SHP77 (cell line): Measurements from ENCODE around the gene DDTL.
"Not testable (repeated sequence)": the region's sequence is repeated elsewhere in the genome, so short reads cannot be mapped to it uniquely, and the experiment has no call there.

ENCODE experiments used
- DNase-seq, 2 experiments: peaks; one replicate each; lab custom pipeline; 2025; lab: John Stamatoyannopoulos, UW

DDTL gene

DNA sequence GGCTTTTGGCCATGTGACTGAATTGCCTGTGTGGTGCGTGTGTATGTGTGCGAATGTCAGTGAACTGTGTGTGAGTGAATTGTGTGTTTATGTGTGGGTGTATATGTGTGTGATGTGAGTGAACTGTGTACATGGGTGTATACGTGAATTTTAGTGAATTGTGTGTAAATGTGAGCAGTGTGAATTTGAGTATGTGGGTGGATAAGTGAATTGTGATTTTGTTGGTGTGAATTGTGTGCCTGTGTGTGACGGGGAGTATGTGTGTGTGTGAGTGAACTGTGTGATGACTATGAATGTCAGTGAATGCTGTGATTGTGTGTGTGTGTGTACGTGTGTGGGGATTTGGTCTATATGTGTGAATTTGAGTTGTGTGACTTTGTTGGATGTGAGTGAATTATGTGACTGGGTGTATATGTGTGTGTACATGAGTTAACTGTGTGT, 3.5 kb downstream of the DDTL start:
- DNase-seq: no peak

DNA sequence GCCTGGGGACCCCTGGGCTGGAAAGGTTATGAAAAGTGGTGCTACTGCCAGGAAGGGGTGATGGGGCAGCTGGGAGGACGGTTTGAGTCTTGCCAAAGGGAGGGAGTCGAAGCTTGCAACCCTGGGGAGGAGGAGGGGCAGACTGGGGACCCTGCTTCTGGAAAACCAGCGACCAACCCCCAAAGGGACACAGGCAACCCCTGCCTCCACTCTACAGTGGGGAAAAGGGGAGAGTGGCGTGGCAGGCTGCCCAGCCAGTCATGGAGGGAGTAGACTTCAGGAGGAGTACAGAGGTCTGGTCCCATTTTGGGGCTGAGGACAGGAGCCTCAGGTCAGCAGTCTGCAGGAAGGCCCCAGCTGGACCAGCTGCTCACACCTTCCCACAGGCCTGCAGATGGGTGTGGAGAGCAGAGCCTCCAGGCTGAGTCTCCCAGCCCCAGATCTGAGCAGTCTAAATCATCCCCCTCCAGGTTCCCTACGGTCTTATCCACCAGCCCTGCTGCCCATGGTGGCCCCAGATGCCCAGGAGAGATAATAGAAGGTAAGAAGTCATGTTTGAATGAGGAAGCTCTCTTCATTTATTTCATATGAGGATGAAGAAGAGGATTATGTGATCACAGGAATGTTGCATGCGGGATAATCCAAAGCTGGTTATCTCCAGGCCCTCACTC, 4.3 kb downstream of the DDTL start:
- DNase-seq: no peak

DNA sequence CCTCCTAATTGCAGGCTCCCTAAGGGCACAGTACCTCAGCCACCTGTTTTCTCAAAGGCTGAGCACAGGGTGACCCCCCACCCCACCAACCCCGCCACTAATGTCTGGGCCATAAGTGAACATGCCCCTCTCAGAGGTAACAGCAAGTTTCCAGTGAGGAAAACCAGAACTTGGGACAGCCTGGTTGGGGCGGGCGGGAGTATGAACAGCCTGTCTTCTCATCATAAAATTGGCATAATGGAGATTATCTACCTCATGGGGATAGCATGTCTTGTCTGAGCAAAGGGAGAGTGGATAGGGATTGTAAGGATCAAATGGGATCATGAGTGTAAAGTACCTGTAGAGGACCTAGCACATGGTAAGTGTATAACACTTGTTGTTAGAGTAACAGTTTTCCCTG, 5.2 kb downstream of the DDTL start:
- DNase-seq: not testable (repeated sequence)

DNA sequence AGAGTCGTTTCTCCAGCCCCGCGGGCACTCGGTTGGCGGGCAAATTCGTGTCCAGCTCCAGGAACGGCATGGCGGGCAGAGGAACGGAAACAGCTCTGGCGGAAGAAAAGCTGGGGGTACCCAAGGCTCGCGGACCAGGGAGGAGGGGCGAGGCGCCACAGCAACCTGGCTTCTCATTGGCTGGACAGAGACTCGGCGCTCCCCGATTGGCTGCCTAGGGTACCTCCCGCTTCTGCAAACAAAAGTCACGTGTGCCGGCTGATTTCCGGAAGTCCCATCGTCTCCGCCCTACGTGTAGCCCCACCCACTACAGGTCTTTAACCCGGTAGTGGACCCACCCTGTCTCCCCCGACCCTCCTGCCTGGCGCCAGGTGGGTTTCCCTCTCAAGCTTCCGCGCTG, 7.7 kb downstream of the DDTL start, which contains the start of gene DDT:
Gene DDT, minus strand, starts transcription at position 97 of the 400 bp plus-strand sequence. Its CDS starts 27 bp downstream, at position 70.
- DNase-seq: not testable (repeated sequence)

DNA sequence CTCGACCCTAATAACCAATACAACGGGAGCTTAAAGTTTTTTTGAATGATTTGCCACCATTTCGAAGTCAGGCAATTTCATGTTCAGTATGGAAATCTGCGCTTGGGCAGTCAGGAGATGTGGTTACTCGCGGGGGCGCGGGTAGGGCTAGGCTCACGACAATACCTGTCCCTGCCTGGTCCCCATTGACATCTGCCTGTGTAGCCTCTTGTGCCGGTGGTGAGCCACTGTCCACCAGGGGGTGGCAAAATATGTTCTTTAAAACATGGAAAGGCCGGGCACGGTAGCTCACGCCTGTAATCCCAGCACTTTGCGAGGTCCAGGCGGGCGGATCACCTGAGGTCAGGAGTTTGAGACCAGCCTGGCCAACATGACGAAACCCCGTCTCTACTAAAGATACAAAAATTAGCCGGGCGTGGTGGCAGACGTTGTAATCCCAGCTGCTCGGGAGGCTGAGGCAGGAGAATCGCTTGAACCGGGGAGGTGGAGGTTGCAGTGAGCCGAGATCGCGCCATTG, 8.2 kb downstream of the DDTL start:
- DNase-seq: not testable (repeated sequence)

DNA sequence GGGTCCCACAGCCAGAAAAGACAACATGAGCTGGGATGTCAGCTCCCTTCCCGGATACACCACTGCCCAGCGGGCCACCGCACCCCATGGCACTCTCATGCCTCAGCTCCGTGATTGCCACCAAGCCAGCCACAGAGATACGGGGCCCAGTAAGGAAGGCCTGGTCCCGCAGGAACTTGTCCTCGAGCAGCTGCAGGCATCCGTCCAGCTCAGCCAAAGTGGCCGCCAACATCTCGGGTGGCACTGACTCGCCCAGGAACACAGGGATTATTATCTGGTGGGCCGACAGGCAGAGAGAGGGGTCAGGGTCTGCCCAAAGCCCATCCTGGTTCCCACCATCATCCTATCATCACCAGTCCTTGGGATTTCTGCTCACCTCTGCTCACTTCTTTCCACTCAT, 10.6 kb downstream of the DDTL start:
- DNase-seq: not testable (repeated sequence)

DNA sequence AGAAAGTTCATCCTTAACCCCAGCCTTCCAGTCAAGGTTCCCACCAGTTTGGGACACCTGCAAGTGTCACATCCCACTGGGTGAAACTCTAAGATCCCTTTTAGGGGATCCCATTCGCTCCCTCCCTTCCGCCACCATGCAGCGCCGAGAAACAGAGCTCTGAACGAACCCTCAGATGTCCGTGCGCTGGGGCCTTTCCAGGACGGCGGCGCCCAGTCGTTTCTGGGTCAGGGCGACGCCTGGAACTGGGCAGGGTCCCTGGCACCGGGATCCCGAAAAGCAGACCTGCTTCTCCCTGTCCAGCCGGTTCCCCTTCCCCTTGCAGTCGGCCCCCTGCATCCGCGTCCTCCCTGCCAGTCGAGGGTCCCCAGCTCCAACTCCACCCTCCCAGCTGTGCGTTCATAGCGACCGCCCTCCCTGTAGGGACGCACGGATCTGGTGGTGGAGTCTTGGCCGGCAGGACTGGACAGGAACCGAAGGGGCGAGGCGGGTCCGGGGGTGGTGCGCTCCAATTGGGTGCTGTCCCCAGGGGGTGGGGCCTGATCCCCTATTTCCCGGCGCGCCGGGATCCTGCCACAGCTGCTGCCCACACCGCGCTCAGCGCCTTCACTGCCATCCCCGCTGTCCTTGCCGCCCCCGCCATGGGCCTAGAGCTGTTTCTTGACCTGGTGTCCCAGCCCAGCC, 13.0 kb downstream of the DDTL start, which contains the start of gene GSTT2:
Gene GSTT2, plus strand, starts transcription at position 578 of the 684 bp plus-strand sequence.
- DNase-seq: not testable (repeated sequence)

DNA sequence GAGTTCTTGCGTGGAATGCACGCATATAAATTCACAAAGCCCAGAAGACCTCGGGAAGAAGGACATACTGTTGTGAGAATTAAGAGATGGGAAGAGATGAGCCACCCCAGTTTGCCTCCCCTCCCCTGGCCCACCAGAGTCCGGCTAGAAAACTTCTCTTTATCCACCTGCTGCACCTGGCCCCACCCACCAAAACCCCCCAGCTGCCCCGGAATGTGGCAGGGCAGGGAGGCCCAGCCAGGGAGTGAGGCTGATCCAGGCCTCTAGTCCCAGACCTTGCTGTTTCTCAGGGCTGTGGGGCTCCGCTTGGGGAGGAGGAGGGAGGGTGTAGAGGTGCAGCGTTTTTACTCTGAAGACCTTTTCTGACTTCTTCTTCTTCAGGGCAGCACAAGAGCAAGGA, 13.9 kb downstream of the DDTL start:
- not testable (repeated sequence) for DNase-seq

DNA sequence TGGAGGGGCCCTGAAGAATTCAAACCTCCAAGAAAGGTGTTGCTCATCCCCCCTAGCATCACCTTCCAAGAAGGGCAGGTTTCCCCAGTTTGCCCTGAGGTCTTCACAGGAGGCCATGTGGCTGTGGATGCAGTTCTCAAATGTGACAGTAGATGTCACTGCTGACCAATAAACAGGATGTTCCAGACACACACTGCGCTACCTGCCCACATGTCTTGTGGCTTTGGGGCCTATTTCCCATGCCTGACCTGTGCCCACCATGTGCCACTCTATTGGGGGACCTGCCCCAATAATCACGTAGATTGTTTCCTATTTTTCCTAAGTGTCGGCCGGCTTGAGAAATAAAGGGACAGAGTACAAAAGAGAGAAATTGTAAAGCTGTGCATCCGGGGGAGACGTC, 17.7 kb downstream of the DDTL start:
- DNase-seq: no peak

DNA sequence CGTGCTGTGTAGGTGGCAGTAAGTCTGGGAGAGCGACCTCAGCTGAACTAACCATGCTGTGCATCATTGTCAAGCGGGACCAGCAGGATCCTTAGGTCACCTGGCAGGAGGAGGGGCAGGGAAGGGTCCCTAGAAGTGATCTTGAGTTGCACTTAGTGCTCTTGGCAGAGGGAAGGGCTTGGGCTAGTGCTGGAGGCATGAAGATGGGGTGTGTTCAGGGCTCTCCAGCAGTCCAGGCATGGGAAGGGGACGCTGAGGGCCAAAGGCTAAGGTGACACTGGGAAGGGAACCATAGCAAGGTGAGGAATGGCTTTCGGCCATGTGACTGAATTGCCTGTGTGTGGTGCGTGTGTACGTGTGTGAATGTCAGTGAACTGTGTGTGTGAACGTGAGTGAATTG, 19.4 kb downstream of the DDTL start:
- DNase-seq: not testable (repeated sequence)

DNA sequence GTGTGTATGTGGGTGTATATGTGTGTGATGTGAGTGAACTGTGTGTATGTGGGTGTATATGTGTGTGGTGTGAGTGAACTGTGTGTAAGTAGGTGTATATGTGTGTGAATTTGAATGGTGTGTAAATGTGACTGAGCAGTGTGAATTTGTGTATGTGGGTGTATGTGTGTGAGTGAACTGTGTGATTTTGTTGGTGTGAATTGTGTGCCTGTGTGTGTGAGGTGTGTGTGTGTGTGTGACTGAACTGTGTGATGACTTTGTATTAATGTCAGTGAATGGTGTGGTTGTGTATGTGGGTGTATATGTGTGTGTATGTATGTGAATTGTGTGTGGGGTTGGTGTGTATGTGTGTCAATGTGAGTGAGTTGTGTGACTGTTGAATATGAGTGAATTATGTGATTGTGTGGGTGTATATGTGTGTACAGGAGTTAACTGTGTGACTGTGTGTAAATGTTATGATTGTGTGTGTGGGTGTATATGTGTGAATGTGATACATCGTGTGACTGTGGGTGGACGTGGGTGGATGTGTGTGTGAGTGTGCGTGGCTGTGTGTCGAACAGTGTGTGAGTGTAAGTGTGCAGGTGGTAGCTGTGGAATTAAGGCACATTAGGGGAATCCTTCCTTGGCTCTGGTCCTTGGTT, 20.0 kb downstream of the DDTL start:
- DNase-seq: not testable (repeated sequence)

DNA sequence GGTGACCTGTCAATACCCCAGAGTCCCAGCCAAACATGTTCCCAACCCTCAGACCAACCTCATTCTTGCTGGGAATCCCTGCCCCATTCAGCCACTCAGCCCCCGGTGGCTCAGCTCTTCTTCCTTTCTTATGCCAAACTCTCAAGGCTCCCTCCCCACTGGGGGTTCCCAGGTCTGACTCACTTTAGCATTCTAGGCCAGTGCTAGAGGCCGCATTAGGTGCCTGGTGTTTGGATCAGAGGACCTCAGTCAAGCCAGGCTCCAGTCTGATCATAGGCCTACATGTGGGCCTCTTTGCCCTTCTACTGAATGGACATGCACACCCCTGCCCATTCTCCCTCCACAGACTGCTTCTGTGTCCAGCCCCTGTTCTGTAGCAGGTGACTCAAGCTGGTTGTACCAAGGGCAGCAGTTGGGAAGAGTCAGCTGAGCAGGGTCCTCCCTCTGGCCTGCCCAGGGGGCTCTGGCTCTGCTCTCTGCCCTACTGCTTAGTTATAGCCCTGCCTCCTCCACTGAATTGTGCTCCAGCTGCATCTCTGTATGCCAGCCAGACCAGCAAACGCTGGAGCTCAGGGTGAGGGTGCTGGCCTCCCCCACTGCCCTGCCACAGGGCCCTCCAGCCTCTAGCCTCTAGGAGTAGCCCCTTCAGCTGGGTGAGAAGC, 23.0 kb downstream of the DDTL start:
- not testable (repeated sequence) for DNase-seq

DNA sequence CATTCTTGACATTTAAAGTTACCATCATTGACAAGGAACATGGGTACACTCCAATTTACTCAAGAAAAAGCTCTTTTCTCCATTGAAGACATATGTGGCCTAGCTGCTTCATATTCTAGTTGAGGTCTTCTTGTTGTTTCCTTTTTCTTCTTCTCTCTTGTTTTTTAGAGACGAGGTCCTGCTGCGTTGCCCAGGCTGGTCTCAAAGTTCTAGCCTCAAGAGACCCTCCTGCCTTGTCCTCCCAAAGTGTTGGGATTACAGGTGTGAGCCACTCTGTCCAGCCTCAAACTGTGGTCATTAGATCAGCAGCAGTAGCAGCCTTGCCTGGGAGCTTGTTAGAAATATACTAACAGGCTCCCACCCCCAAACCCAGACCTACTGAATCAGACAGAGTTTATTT, 26.4 kb downstream of the DDTL start:
- not testable (repeated sequence) for DNase-seq

DNA sequence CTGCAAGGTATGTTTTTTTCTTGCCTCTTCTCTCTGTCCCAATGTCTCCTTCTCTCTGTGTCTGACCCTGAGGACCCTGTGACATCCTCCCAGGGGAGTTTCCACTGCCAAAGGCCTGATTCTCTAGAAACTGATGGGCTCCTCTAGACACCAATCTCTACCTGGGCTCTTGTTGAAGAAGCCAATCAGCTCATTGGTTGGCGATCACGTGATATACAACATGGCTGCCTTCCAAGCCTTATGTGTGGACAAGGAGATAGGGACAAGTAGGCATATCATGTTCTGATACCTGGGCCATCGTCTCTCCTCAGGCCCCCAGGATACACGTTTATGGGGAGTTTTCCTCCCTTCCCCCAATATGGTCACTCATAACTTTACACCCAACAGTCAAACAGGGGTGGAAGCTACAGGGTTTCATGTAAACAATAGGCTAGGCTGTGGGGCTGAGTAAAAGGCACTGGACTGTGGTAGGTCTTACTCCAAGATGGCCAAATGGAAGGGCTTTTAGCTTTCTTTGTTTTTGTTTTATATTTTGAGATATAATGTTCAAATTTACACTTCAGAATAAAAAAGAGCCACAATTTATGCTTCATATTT, 27.0 kb downstream of the DDTL start:
- DNase-seq: not testable (repeated sequence)

DNA sequence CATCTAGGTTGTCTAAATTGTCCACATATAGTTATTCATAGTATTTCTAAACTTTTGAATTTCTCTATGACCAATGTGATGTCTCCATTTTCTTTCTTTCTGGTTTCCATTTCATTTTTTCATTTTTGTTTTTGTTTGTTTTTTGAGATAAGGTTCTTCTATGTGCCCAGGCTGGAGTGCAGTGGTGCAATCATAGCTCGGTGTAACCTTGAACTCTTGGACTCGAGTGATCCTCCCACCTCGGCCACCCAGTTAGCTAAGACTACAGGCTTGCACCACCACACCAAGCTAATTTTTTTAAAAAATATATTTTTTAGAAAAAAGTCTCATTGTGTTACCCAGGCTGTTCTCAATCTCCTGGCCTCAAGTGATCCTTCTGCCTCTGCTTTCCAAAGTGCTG, 30.4 kb downstream of the DDTL start:
- DNase-seq: no peak

DNA sequence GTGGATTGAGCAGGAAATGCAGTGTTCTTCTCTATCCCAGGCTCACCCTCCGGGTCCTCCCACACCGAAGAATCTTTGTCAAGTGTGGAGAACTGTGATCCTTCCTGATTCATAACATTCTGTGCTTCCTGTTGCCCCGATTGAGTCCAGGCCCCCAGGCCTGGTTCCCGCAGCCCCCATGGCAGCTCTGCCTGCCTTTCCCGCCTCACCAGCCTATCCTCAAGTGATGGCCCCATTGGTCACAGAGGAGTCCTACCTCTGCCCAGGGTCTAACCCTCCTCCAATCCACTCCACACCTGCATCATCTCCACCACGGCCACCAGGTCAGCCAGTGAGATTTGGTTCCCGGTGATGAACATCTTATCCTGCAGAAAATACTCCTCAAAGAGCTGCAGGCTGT, 33.1 kb downstream of the DDTL start:
- DNase-seq: not testable (repeated sequence)

DNA sequence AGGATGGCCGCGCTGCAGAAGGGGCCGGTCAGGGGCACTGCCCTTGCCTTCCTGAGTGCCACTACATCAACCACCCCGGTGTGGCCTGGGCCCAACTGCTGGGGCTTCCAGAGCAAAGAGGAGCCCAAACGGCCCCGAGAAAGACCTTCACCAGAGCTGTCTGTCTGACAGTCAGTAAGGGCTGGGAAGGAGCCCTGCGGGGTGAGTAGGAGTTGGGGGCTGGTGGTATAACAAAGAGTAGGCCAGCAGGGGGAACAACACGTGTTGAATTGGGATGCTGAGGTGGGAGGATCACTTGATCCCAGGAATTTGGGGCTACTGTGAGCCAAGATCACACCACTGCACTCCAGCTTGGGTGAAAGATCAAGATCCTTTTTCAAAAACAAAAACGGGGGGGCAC, 34.6 kb downstream of the DDTL start:
- no peak for DNase-seq

DNA sequence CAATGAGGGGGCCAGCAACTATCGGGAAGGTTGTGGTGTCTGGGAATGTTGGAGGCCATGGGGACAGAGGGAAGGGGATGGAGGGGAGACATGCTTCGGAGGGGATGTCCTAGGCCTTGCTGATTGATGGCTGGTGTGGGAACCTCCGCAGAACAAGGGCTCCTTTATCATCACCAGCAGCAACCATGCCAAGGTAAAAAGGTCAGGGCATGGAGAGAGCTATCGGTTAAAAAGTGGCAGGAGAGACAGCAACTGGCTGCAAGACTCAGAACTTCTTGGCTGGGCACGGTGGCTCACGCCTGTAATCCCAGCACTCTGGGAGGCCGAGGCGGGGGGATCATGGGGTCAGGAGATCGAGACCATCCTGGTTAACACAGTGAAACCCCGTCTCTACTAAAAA, 35.6 kb downstream of the DDTL start:
- DNase-seq: no peak

DNA sequence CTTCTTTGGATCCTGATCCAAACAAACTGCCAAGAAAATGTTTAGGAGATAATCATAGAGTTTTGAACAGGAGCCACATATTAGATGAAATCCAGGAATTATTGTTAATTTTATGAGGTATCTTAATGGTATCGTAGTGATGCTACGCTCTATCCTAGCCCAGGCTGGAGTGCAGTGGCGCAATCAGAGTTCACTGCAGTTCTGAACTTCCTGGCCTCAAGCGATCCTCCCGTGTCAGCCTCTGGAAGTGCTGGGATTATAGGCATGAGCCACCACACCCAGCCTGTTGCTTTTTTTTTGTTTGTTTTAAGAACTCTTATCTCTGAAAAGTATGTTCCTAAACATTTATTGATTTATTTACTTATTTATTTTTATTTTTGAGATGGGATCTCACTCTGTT, 36.2 kb downstream of the DDTL start:
- DNase-seq: no peak

DNA sequence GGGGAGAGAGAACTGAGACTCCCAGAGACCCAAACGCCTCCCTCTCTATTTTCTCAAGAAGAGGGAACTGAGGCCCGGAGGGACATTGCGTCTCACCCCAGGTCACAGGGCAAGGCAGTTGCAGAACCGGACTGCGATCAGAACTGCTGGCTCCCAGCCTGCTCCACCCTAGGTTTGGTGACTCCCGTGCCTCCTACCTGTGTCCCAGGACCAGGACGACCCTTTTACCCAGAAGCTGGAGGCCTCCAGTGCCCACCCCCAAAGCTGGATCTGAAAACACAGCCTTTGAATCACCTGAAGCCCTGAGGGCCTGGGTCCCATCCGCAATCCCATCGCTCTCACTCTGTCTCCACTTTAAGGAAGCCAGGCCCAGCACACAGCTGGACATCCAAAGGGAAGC, 37.2 kb downstream of the DDTL start:
- no peak for DNase-seq

DNA sequence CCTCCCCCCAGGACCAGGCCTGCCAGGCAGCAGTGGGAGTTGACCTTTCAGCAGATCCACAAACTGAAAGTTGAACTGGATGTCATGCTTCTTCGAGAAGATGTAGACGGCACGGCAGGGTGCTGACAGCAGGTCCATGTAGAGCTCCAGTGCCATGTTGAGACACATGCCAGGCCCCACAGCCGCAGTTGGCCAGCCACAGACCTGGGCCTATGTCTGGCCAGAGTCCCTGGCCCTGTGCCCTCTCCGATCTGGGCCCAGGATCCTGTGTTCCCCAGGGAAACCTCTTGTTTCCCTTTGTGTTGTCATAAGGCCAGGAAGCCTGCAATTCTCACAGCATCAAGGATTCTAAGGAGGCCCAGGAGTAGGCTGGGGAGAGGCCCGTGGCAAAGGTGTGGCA, 38.5 kb downstream of the DDTL start, which contains the start of gene GSTT4:
Gene GSTT4, minus strand, starts transcription at position 253 of the 400 bp plus-strand sequence. Its CDS starts 97 bp downstream, at position 156.
- no peak for DNase-seq
